Hepatocyte (in vitro differentiated cells): Measurements from ENCODE around the gene FADS1. TPM values are rescaled to one million over a fixed set of nuclear protein-coding genes. Genes with fewer than 3 reads are reported as not detected.

Source experiments
- DNase-seq: peaks from one replicate; pipeline ENCODE4 v3.0.0-alpha.2; 2016; ENCODE audit warnings: low spot score
- H2AFZ ChIP-seq: fragments of 200-600 bp; sonication (generic); 2 replicates; pipeline ENCODE4 v1.6.0; 2016; ENCODE audit warnings: antibody characterized with exemption, mild to moderate bottlenecking
- H3K27ac ChIP-seq: fragments of 200-600 bp; sonication (generic); 2 replicates; pipeline ENCODE4 v1.5.1; 2016; ENCODE audit warnings: mild to moderate bottlenecking
- H3K27me3 ChIP-seq: fragments of 200-600 bp; sonication (generic); 2 replicates; pipeline ENCODE4 v1.6.1; 2016
- H3K36me3 ChIP-seq: fragments of 200-600 bp; sonication (generic); replicated peaks from 2 replicates; pipeline ENCODE4 v1.5.1; 2016; ENCODE audit warnings: low read depth; ENCODE audit not compliant: insufficient read depth
- H3K4me1 ChIP-seq: fragments of 200-600 bp; sonication (generic); 2 replicates; pipeline ENCODE4 v1.5.1; 2016; ENCODE audit warnings: mild to moderate bottlenecking, moderate library complexity; ENCODE audit not compliant: insufficient read depth
- H3K4me2 ChIP-seq: fragments of 200-600 bp; sonication (generic); 2 replicates; pipeline ENCODE4 v1.6.0; 2016
- H3K4me3 ChIP-seq: fragments of 200-600 bp; sonication (generic); 2 replicates; pipeline ENCODE4 v1.5.1; 2016; ENCODE audit warnings: mild to moderate bottlenecking
- H3K79me2 ChIP-seq: fragments of 200-600 bp; sonication (generic); 2 replicates; pipeline ENCODE4 v1.6.0; 2017; ENCODE audit warnings: mild to moderate bottlenecking
- H3K9me2 ChIP-seq: fragments of 200-600 bp; sonication (generic); replicated peaks from 2 replicates; pipeline ENCODE4 v1.6.0; 2017; ENCODE audit warnings: mild to moderate bottlenecking; ENCODE audit not compliant: insufficient read depth
- H3K9me3 ChIP-seq: fragments of 200-600 bp; sonication (generic); 2 replicates; pipeline ENCODE4 v1.5.1; 2016; ENCODE audit warnings: low read depth, mild to moderate bottlenecking
- H4K20me1 ChIP-seq: fragments of 200-600 bp; sonication (generic); 2 replicates; pipeline ENCODE4 v1.6.0; 2016; ENCODE audit warnings: mild to moderate bottlenecking; ENCODE audit not compliant: insufficient read depth, poor library complexity, severe bottlenecking
- CTCF ChIP-seq: fragments of 200-600 bp; sonication (generic); IDR thresholded peaks from 2 replicates; pipeline ENCODE4 v1.5.1; 2016; ENCODE audit warnings: antibody characterized with exemption, mild to moderate bottlenecking; ENCODE audit not compliant: poor library complexity
- EZH2 ChIP-seq: fragments of 200-600 bp; sonication (generic); IDR thresholded peaks from 2 replicates; pipeline ENCODE4 v1.6.1; 2016; ENCODE audit warnings: antibody characterized with exemption, mild to moderate bottlenecking, borderline replicate concordance
- EZH2phosphoT487 ChIP-seq: fragments of 200-600 bp; sonication (generic); IDR thresholded peaks from one replicate; pipeline ENCODE4 v1.6.1; 2018; ENCODE audit warnings: antibody characterized with exemption, mild to moderate bottlenecking, low read depth, moderate library complexity; ENCODE audit not compliant: unreplicated experiment, severe bottlenecking
- WGBS: methylation state at CpG from one replicate; pipeline ENCODE4 v1.1.6; 2016; ENCODE audit warnings: low lambda C conversion rate; ENCODE audit errors: missing lambda C conversion rate; 5-methylcytosine and 5-hydroxymethylcytosine counted together
- polyA plus RNA-seq: library from polyadenylated mRNA; unstranded; fragments of >200 nt; fragmentation: Nextera tagmentation; extraction: Ambion mirVana; gene quantifications from 2 replicates; pipeline ENCODE4 v1.2.1, GENCODE V29; 2016
- total RNA-seq: library from RNA; depleted of rRNA; stranded (reverse); fragments of >200 nt; gene quantifications from 2 replicates; pipeline ENCODE4 v1.2.3, GENCODE V29; 2014

The FADS1 gene
- total and polyA plus RNA-seq, 2 experiments from 2014 or later = 151 to 230 TPM

GRCh38 chr11:61764606-61765260 lies 52.1 kb downstream of the FADS1 start:
- Histone ChIP-seq H3K27me3 (no peaks in the 10 kb centered on the region), H3K4me1 (peaks cover 87% of the 10 kb centered on the region), H3K4me3 (no peak overlapping the region), H3K9me2 (no peaks in the 10 kb centered on the region), H2AFZ (no peak overlapping the region), H3K9me3 (no peaks in the 10 kb centered on the region), H3K4me2 (peak overlapping the region; percentile 37), H3K36me3 (no peaks in the 10 kb centered on the region), H4K20me1 (no peaks in the 10 kb centered on the region), H3K27ac (peak overlapping the region; percentile 89), H3K79me2 (peaks cover 65% of the 10 kb centered on the region)
- 69% methylated on average over 16 of the region's 22 CpGs for WGBS
- DNase-seq = peak; percentile 75
- TF ChIP-seq EZH2 = no peak
- no peak for TF ChIP-seq EZH2phosphoT487
- no peak for TF ChIP-seq CTCF

GRCh38 chr11:61763930-61764605 lies 52.7 kb downstream of the FADS1 start:
- Histone ChIP-seq H3K4me3 (no peak overlapping the region), H4K20me1 (no peaks in the 10 kb centered on the region), H3K4me1 (peaks cover 84% of the 10 kb centered on the region), H3K79me2 (peaks cover 72% of the 10 kb centered on the region), H3K4me2 (peak overlapping the region; percentile 37), H3K27me3 (no peaks in the 10 kb centered on the region), H3K9me2 (no peaks in the 10 kb centered on the region), H2AFZ (no peak overlapping the region), H3K36me3 (no peaks in the 10 kb centered on the region), H3K27ac (peak overlapping the region; percentile 89), H3K9me3 (no peaks in the 10 kb centered on the region)
- DNase-seq = no peak
- 74% methylated on average over 21 of the region's 23 CpGs for WGBS
- TF ChIP-seq EZH2phosphoT487 (no peak), CTCF (no peak), EZH2 (no peak)

- Histone ChIP-seq H4K20me1 (no peaks in the 10 kb centered on the region), H3K79me2 (peaks cover 84% of the 10 kb centered on the region), H3K9me3 (no peaks in the 10 kb centered on the region), H3K9me2 (no peaks in the 10 kb centered on the region), H3K4me2 (peak overlapping the region; percentile 58), H3K27me3 (no peaks in the 10 kb centered on the region), H3K4me3 (no peak overlapping the region), H3K4me1 (peaks cover 76% of the 10 kb centered on the region), H3K27ac (peak overlapping the region; percentile 89), H3K36me3 (no peaks in the 10 kb centered on the region), H2AFZ (no peak overlapping the region)
- 36% methylated on average over 8 of the region's 15 CpGs for WGBS
- DNase-seq = peak; percentile 60
- TF ChIP-seq CTCF (no peak), EZH2phosphoT487 (no peak), EZH2 (no peak)
Measured at GRCh38 chr11:61762798-61763197, 54.0 kb downstream of the FADS1 start.
